GM12878 (cell line): ENCODE results near the gene CDKL5. TPM values are rescaled to one million over a fixed set of nuclear protein-coding genes. Genes with fewer than 3 reads are reported as not detected.

Experiments
- ATAC-seq: fragments of 200-7000 bp; cut with Tn5 transposase; 3 replicates; pipeline ENCODE4 v1.9.1; 2020; ENCODE audit warnings: mild to moderate bottlenecking, moderate library complexity
- BruUV-seq: library from RNA; stranded (reverse); fragments of 400-500 nt; replicated peaks from 2 replicates; lab custom pipeline; 2021; lab: Mats Ljungman, UMichigan
- CTCF ChIA-PET: fragments of 300-600 bp; sonication (Branson Sonifier 250); formaldehyde crosslinking; extraction: SDS; loops from one replicate; lab custom pipeline; 2021; ENCODE audit warnings: inconsistent platforms; lab: Yijun Ruan, JAX
- POLR2A ChIA-PET: fragments of 350-600 bp; formaldehyde crosslinking; extraction: SDS; loops from one replicate; lab custom pipeline; 2021; ENCODE audit warnings: inconsistent platforms; lab: Charles Lee
- RAD21 ChIA-PET: fragments of 300-600 bp; sonication (Branson Sonifier 250); formaldehyde crosslinking; loops from one replicate; lab custom pipeline; 2023; ENCODE audit warnings: antibody characterized with exemption; ENCODE audit not compliant: unreplicated experiment; lab: Charles Lee
- SMC1A ChIA-PET: fragments of 300-600 bp; sonication (Branson Sonifier 250); formaldehyde crosslinking; loops from one replicate; lab custom pipeline; 2023; ENCODE audit not compliant: unreplicated experiment, uncharacterized antibody; lab: Charles Lee
- DNase-seq: peaks from one replicate; pipeline ENCODE4 v3.0.0-alpha.2; 2011; ENCODE audit warnings: low read depth, low spot score
- FAIRE-seq: peaks from 3 replicates; lab custom pipeline; 2011; peaks lifted over from hg19 to GRCh38; lab: Jason Lieb, UNC
- H2AFZ ChIP-seq: 2 replicates; pipeline ENCODE4 v1.6.0; 2011; ENCODE audit warnings: low read depth, low read length, control low read depth; ENCODE audit not compliant: control insufficient read depth
- H3K27ac ChIP-seq: 2 replicates; pipeline ENCODE4 v1.5.1; 2011; ENCODE audit warnings: control low read depth; ENCODE audit not compliant: control insufficient read depth, insufficient read depth
- H3K27me3 ChIP-seq, 2 experiments: replicated peaks in 1 of 2; 2 replicates each; pipeline versions ENCODE4 v1.6.0 to v1.6.1; 2011; ENCODE audit warnings: low read length in 1 of 2; ENCODE audit not compliant: control insufficient read depth in 2 of 2, insufficient read depth in 2 of 2
- H3K36me3 ChIP-seq, 2 experiments: 2 replicates each; pipeline ENCODE4 v1.5.1; 2011; ENCODE audit warnings: low read length in 1 of 2; ENCODE audit not compliant: control insufficient read depth in 2 of 2, insufficient read depth in 2 of 2
- H3K4me1 ChIP-seq: 2 replicates; pipeline ENCODE4 v1.6.1; 2011; ENCODE audit warnings: mild to moderate bottlenecking, low read length, moderate library complexity, mixed read lengths; ENCODE audit not compliant: control insufficient read depth, insufficient read depth
- H3K4me2 ChIP-seq: 2 replicates; pipeline ENCODE4 v1.6.0; 2011; ENCODE audit warnings: control low read depth; ENCODE audit not compliant: control insufficient read depth, insufficient read depth
- H3K4me3 ChIP-seq: fragments of 200-600 bp; sonication (generic); 2 replicates; pipeline ENCODE4 v1.5.1; 2016
- H3K79me2 ChIP-seq: 2 replicates; pipeline ENCODE4 v1.6.0; 2011; ENCODE audit warnings: low read length; ENCODE audit not compliant: control insufficient read depth, insufficient read depth
- H3K9ac ChIP-seq: 2 replicates; pipeline ENCODE4 v1.8.0; 2011; ENCODE audit warnings: low read length, control low read depth, mixed read lengths; ENCODE audit not compliant: control insufficient read depth, insufficient read depth
- H3K9me3 ChIP-seq: replicated peaks from 3 replicates; pipeline ENCODE4 v1.5.1; 2011; ENCODE audit warnings: mild to moderate bottlenecking, low read length; ENCODE audit not compliant: control insufficient read depth, insufficient read depth
- H4K20me1 ChIP-seq: 2 replicates; pipeline ENCODE4 v1.6.0; 2011; ENCODE audit not compliant: control insufficient read depth, insufficient read depth
- BHLHE40 ChIP-seq, 2 experiments: fragments of 450-650 bp in 1 of 2; IDR thresholded peaks; 2 replicates each; pipeline ENCODE4 v1.6.1; 2011 to 2017; ENCODE audit warnings: low read depth in 2 of 2, borderline replicate concordance in 1 of 2, improper control_type of control experiment in 1 of 2, low read length in 1 of 2, mild to moderate bottlenecking in 1 of 2
- CBX5 ChIP-seq: sonication (generic); IDR thresholded peaks from 2 replicates; pipeline ENCODE4 v1.6.1; 2016; ENCODE audit warnings: low read depth, moderate library complexity, mild to moderate bottlenecking, inconsistent platforms
- FOXM1 ChIP-seq: IDR thresholded peaks from 2 replicates; pipeline ENCODE4 v1.6.1; 2012; ENCODE audit warnings: low read depth, mild to moderate bottlenecking, inconsistent platforms, low read length, moderate library complexity
- HCFC1 ChIP-seq: fragments of 150-350 bp; IDR thresholded peaks from 2 replicates; pipeline ENCODE4 v1.6.1; 2014; ENCODE audit warnings: low read length
- IKZF1 ChIP-seq: fragments of 450-650 bp; conservative IDR thresholded peaks from 2 replicates; pipeline ENCODE4 v1.6.1; 2017; ENCODE audit warnings: antibody characterized with exemption, mild to moderate bottlenecking
- JUND ChIP-seq: IDR thresholded peaks from 2 replicates; pipeline ENCODE4 v1.6.1; 2012; ENCODE audit warnings: low read depth, mild to moderate bottlenecking, low read length, improper control_type of control experiment, moderate library complexity
- NFXL1 ChIP-seq: fragments of 450-650 bp; IDR thresholded peaks from 2 replicates; pipeline ENCODE4 v1.6.1; 2017; ENCODE audit warnings: antibody characterized with exemption, mild to moderate bottlenecking, borderline replicate concordance
- NR2C2 ChIP-seq: IDR thresholded peaks from 2 replicates; pipeline ENCODE4 v1.6.1; 2011; ENCODE audit warnings: borderline replicate concordance, low read depth; ENCODE audit not compliant: control insufficient read depth, insufficient read length
- RB1 ChIP-seq: fragments of 450-650 bp; formaldehyde crosslinking; IDR thresholded peaks from 2 replicates; pipeline ENCODE4 v1.6.1; 2017; ENCODE audit warnings: mild to moderate bottlenecking, borderline replicate concordance
- SMARCA5 ChIP-seq: fragments of 450-650 bp; IDR thresholded peaks from 2 replicates; pipeline ENCODE4 v1.6.1; 2017; ENCODE audit warnings: mild to moderate bottlenecking
- SMC3 ChIP-seq: IDR thresholded peaks from 2 replicates; pipeline ENCODE4 v1.6.1; 2011; ENCODE audit warnings: low read length, improper control_type of control experiment, borderline replicate concordance
- ZNF217 ChIP-seq: fragments of 450-650 bp; IDR thresholded peaks from 2 replicates; pipeline ENCODE4 v1.6.1; 2017; ENCODE audit warnings: antibody characterized with exemption, mild to moderate bottlenecking
- WGBS: methylation state at CpG from one replicate; pipeline ENCODE4 v1.1.6; 2016; ENCODE audit warnings: low lambda C conversion rate; ENCODE audit not compliant: insufficient replicate concordance, insufficient coverage; ENCODE audit errors: missing lambda C conversion rate; 5-methylcytosine and 5-hydroxymethylcytosine counted together
- in situ Hi-C: fragments of 300-500 bp; cut with MboI; formaldehyde crosslinking; loops from 9 replicates; pipeline ENCODE4 v1.14.3; 2018; ENCODE audit warnings: mixed read lengths
- intact Hi-C: fragments of 100-400 bp; cut with micrococcal nuclease; formaldehyde crosslinking; loops from one replicate; pipeline ENCODE4 v1.14.2; 2022; ENCODE audit not compliant: unreplicated experiment
- polyA plus RNA-seq, 11 experiments: library from polyadenylated mRNA; depleted of rRNA in 4 of 11; unstranded in 6 of 11; stranded (reverse) in 5 of 11; fragments of >200 nt; fragmentation: Nextera tagmentation in 4 of 11; fragmentation: Illumina TruSeq in 1 of 11; extraction: Ambion mirVana in 4 of 11; extraction: Trizol in 1 of 11; gene quantifications; 1 replicate in 1 of 11; 2 replicates in 10 of 11; pipeline versions ENCODE4 v1.2.1 to v1.2.3, GENCODE V29; 2011 to 2016; ENCODE audit warnings: inconsistent platforms in 2 of 11, missing spikeins in 2 of 11, low read depth in 1 of 11
- total RNA-seq, 4 experiments: library from RNA; depleted of rRNA in 3 of 4; stranded (reverse); fragments of >200 nt in 3 of 4; fragmentation: Illumina TruSeq in 1 of 4; extraction: Trizol in 1 of 4; gene quantifications; 2 replicates each; pipeline versions ENCODE4 v1.2.1 to v1.2.3, GENCODE V29; 2013 to 2021

Gene CDKL5
- total and polyA plus RNA-seq, 10 of the 15 experiments (the other 5 are each of a cell fraction or from before 2014, with no cell fraction given) = 1.4 to 14.5 (median 6.3) TPM

GRCh38 chrX:18557879-18558278, 132.5 kb downstream of the CDKL5 start:
- Histone ChIP-seq H3K9me3 (no peaks in the 10 kb centered on the region), H3K27ac (no peak overlapping the region), H3K4me1 (no peaks in the 10 kb centered on the region), H3K79me2 (no peaks in the 10 kb centered on the region), H2AFZ (no peak overlapping the region), H4K20me1 (no peaks in the 10 kb centered on the region)
- POLR2A ChIA-PET = no interaction called here
- WGBS = 45% methylated on average over 1 of the region's 1 CpG
- intact Hi-C loops = no loop called here
- DNase-seq = no peak
- ATAC-seq = no peak
- no TSS peak for BruUV-seq
- TF ChIP-seq SMARCA5 = no peak
- TF ChIP-seq NFXL1 = no peak
- TF ChIP-seq FOXM1 = no peak
- no peak for TF ChIP-seq JUND
- no peak for TF ChIP-seq HCFC1
- TF ChIP-seq RB1 = no peak
- TF ChIP-seq CBX5 = no peak
- no peak for TF ChIP-seq SMC3
- TF ChIP-seq BHLHE40 (IDR thresholded peaks at IDR 0.05; ENCODE audit: borderline replicate concordance in 1 of 2, low read depth in 2 of 2, low read length in 1 of 2) = no peak
- TF ChIP-seq NR2C2 = no peak
- TF ChIP-seq ZNF217 = no peak
- TF ChIP-seq IKZF1 = no peak
- TF ChIP-seq, all 136 proteins: peak for 0
- no peak overlapping the region for H3K9ac ChIP-seq
- no peaks in the 10 kb centered on the region for H3K27me3 ChIP-seq
- H3K4me2 ChIP-seq = no peak overlapping the region
- H3K4me3 ChIP-seq = no peak overlapping the region
- in situ Hi-C loops = no loop called here
- ChIA-PET RAD21 (no interaction called here), SMC1A (no interaction called here), CTCF (no interaction called here)
- FAIRE-seq = no peak
- H3K36me3 ChIP-seq = no peaks in the 10 kb centered on the region
